ENCODE measurements around the gene EIF3K. TPM values are rescaled to one million over a fixed set of nuclear protein-coding genes. Genes with fewer than 3 reads are reported as not detected.
A peak's percentile ranks its signal among the peaks of the same experiment; 100 is the strongest.
"Not testable (repeated sequence)": the region's sequence is repeated elsewhere in the genome, so short reads cannot be mapped to it uniquely, and the experiment has no call there.

The EIF3K gene
- total RNA-seq, 1 experiment from 2014 or later: 353 TPM

- H3K4me1 ChIP-seq (replicated peaks); DNase-seq (ENCODE audit: low read depth in 1 of 2, low spot score in 2 of 2); H3K4me3 ChIP-seq; H3K27ac ChIP-seq; H3K9me3 ChIP-seq (replicated peaks); H3K27me3 ChIP-seq (replicated peaks): not testable (repeated sequence)
- peaks cover 73% of the 10 kb centered on the region for H3K36me3 ChIP-seq
Observed at GRCh38 chr19:38631811-38632475, 13.0 kb downstream of the EIF3K start.

GRCh38 chr19:38632476-38633213 is 13.7 kb downstream of the EIF3K start:
- H3K27me3 ChIP-seq (replicated peaks): no peaks in the 10 kb centered on the region
- H3K36me3 ChIP-seq: peaks cover 71% of the 10 kb centered on the region
- H3K9me3 ChIP-seq (replicated peaks): no peaks in the 10 kb centered on the region
- H3K27ac ChIP-seq: no peak overlapping the region
- H3K4me3 ChIP-seq: no peak overlapping the region
- peaks cover 8% of the 10 kb centered on the region for H3K4me1 ChIP-seq (replicated peaks)
- no peak for DNase-seq (ENCODE audit: low read depth in 1 of 2, low spot score in 2 of 2)

- Histone ChIP-seq H3K4me3 (no peak overlapping the region), H3K36me3 (peaks cover 57% of the 10 kb centered on the region), H3K27me3 (replicated peaks) (no peaks in the 10 kb centered on the region), H3K9me3 (replicated peaks) (no peaks in the 10 kb centered on the region), H3K27ac (no peak overlapping the region), H3K4me1 (replicated peaks) (peaks cover 8% of the 10 kb centered on the region)
- DNase-seq (ENCODE audit: low read depth in 1 of 2, low spot score in 2 of 2): peak; percentile 68 to 75
Observed at GRCh38 chr19:38634757-38635482, 15.9 kb downstream of the EIF3K start.

GRCh38 chr19:38635483-38636399 is 16.8 kb downstream of the EIF3K start:
- no peak for DNase-seq (ENCODE audit: low read depth in 1 of 2, low spot score in 2 of 2)
- Histone ChIP-seq H3K4me3 (no peak overlapping the region), H3K9me3 (replicated peaks) (no peaks in the 10 kb centered on the region), H3K36me3 (peaks cover 52% of the 10 kb centered on the region), H3K4me1 (replicated peaks) (peaks cover 8% of the 10 kb centered on the region), H3K27ac (no peak overlapping the region), H3K27me3 (replicated peaks) (no peaks in the 10 kb centered on the region)

GRCh38 chr19:38638461-38638860 is 19.5 kb downstream of the EIF3K start:
- Histone ChIP-seq H3K27ac (no peak overlapping the region), H3K36me3 (peaks cover 35% of the 10 kb centered on the region), H3K4me1 (replicated peaks) (peaks cover 8% of the 10 kb centered on the region), H3K9me3 (replicated peaks) (no peaks in the 10 kb centered on the region), H3K27me3 (replicated peaks) (no peaks in the 10 kb centered on the region), H3K4me3 (no peak overlapping the region)
- no peak for DNase-seq (ENCODE audit: low read depth in 1 of 2, low spot score in 2 of 2)

- Histone ChIP-seq H3K36me3 (peaks cover 32% of the 10 kb centered on the region), H3K4me3 (no peak overlapping the region), H3K27me3 (replicated peaks) (no peaks in the 10 kb centered on the region), H3K9me3 (replicated peaks) (no peaks in the 10 kb centered on the region), H3K27ac (no peak overlapping the region), H3K4me1 (replicated peaks) (peaks cover 8% of the 10 kb centered on the region)
- no peak for DNase-seq (ENCODE audit: low read depth in 1 of 2, low spot score in 2 of 2)
Observed at GRCh38 chr19:38639679-38640078, 20.7 kb downstream of the EIF3K start.

- no peaks in the 10 kb centered on the region for H3K9me3 ChIP-seq (replicated peaks)
- DNase-seq (ENCODE audit: low read depth in 1 of 2, low spot score in 2 of 2): no peak
- no peaks in the 10 kb centered on the region for H3K27me3 ChIP-seq (replicated peaks)
- peaks cover 25% of the 10 kb centered on the region for H3K36me3 ChIP-seq
- peaks cover 8% of the 10 kb centered on the region for H3K4me1 ChIP-seq (replicated peaks)
- no peak overlapping the region for H3K27ac ChIP-seq
- no peak overlapping the region for H3K4me3 ChIP-seq
Observed at GRCh38 chr19:38640368-38640767, 21.4 kb downstream of the EIF3K start.

- H3K4me3 ChIP-seq: no peak overlapping the region
- no peaks in the 10 kb centered on the region for H3K9me3 ChIP-seq (replicated peaks)
- H3K27ac ChIP-seq: no peak overlapping the region
- DNase-seq (ENCODE audit: low read depth in 1 of 2, low spot score in 2 of 2): no peak
- peaks cover 7% of the 10 kb centered on the region for H3K4me1 ChIP-seq (replicated peaks)
- H3K27me3 ChIP-seq (replicated peaks): no peaks in the 10 kb centered on the region
- H3K36me3 ChIP-seq: peaks cover 9% of the 10 kb centered on the region
Observed at GRCh38 chr19:38642176-38642575, 23.2 kb downstream of the EIF3K start.

GRCh38 chr19:38644719-38645118 is 25.7 kb downstream of the EIF3K start:
- Histone ChIP-seq H3K36me3 (peaks cover 21% of the 10 kb centered on the region), H3K4me3 (no peak overlapping the region), H3K27ac (no peak overlapping the region), H3K9me3 (replicated peaks) (no peaks in the 10 kb centered on the region), H3K27me3 (replicated peaks) (no peaks in the 10 kb centered on the region), H3K4me1 (replicated peaks) (peaks cover 8% of the 10 kb centered on the region)
- DNase-seq (ENCODE audit: low read depth in 1 of 2, low spot score in 2 of 2): no peak

GRCh38 chr19:38647368-38647965 is 28.5 kb downstream of the EIF3K start, which contains the start of gene ACTN4:
ACTN4 (plus strand) TSS chr19:38647649; CDS start chr19:38647746, 97 bp downstream.
- peaks cover 39% of the 10 kb centered on the region for H3K36me3 ChIP-seq
- peak; percentile 98 to 99 for DNase-seq (ENCODE audit: low read depth in 1 of 2, low spot score in 2 of 2)
- H3K4me3 ChIP-seq: peak within 1 kb of the TSS; percentile 93
- no peaks in the 10 kb centered on the region for H3K27me3 ChIP-seq (replicated peaks)
- H3K4me1 ChIP-seq (replicated peaks): peaks cover 35% of the 10 kb centered on the region
- no peaks in the 10 kb centered on the region for H3K9me3 ChIP-seq (replicated peaks)
- H3K27ac ChIP-seq: peak within 1 kb of the TSS; percentile 68

- Histone ChIP-seq H3K9me3 (replicated peaks) (no peaks in the 10 kb centered on the region), H3K36me3 (peaks cover 45% of the 10 kb centered on the region), H3K4me1 (replicated peaks) (peaks cover 42% of the 10 kb centered on the region), H3K27me3 (replicated peaks) (no peaks in the 10 kb centered on the region), H3K4me3 (peak overlapping the region; percentile 93), H3K27ac (peak overlapping the region; percentile 68)
- no peak for DNase-seq (ENCODE audit: low read depth in 1 of 2, low spot score in 2 of 2)
Observed at GRCh38 chr19:38647966-38648768, 29.2 kb downstream of the EIF3K start.

GRCh38 chr19:38648769-38649304 is 29.8 kb downstream of the EIF3K start:
- Histone ChIP-seq H3K36me3 (peaks cover 49% of the 10 kb centered on the region), H3K27ac (peak overlapping the region; percentile 86), H3K27me3 (replicated peaks) (no peaks in the 10 kb centered on the region), H3K4me1 (replicated peaks) (peaks cover 49% of the 10 kb centered on the region), H3K4me3 (peak overlapping the region; percentile 93), H3K9me3 (replicated peaks) (no peaks in the 10 kb centered on the region)
- no peak for DNase-seq (ENCODE audit: low read depth in 1 of 2, low spot score in 2 of 2)
